ES-I3 (cell line): Measurements from ENCODE around the gene KRTAP20-1.

Experiments used
- H3K36me3 ChIP-seq: 2 replicates; pipeline ENCODE4 v1.6.1; 2013; ENCODE audit warnings: mild to moderate bottlenecking, low read length, control low read depth, moderate library complexity; ENCODE audit not compliant: insufficient read depth
- H3K4me1 ChIP-seq: 2 replicates; pipeline ENCODE4 v1.6.1; 2013; ENCODE audit warnings: mild to moderate bottlenecking, control low read depth, low read length; ENCODE audit not compliant: insufficient read depth
- H3K9ac ChIP-seq: 2 replicates; pipeline ENCODE4 v1.6.1; 2013; ENCODE audit warnings: low read depth, mild to moderate bottlenecking, low read length, moderate library complexity
- H3K9me3 ChIP-seq: 2 replicates; pipeline ENCODE4 v1.6.1; 2013; ENCODE audit warnings: mild to moderate bottlenecking, low read length, moderate library complexity; ENCODE audit not compliant: control insufficient read depth, insufficient read depth

Gene KRTAP20-1

DNA sequence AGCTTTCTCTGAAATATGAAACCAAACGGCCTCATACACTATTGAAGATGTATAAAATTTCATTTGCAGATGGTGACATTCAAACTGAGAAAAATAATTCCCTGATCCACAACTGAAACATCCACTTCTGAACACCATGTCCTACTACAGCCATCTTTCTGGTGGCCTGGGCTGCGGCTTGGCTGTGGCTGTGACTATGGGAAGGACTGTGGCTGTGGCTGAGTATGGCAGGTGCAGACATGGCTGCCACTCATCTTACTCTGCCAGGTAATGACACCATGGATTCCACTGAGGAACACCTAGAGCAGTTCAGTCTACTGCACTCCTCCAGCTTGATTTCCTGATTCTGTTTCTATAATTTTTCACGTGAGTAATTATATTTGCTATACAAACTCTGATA, 4.3 kb downstream of the KRTAP20-1 start, which contains the start of gene KRTAP20-4:
Gene KRTAP20-4 (plus strand): TSS at position 106 of the 400 bp plus-strand sequence.
- H3K4me1 ChIP-seq, result no peaks in the 10 kb centered on the region
- H3K9ac ChIP-seq, result no peak within 1 kb of the TSS
- no peaks in the 10 kb centered on the region for H3K36me3 ChIP-seq
- no peaks in the 10 kb centered on the region for H3K9me3 ChIP-seq

DNA sequence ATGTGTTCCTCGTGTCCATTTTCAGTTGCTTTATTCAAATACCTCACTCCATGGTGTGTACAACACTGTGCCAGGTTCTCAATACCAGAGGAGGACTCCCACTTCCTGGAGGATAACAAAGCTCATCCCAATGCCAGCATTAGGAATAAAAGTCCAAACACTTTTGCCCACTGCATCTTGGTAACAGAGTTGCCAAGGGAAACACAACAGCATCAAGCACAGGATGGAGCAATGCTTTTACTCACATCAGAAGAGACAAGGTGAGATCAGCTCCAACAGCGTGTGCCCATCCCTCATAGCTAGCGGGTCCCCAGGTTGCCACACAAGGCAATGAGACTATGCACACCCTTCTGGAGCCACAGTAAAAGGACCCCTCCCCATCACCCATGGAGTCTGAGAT, 7.1 kb downstream of the KRTAP20-1 start:
- no peaks in the 10 kb centered on the region for H3K9me3 ChIP-seq

DNA sequence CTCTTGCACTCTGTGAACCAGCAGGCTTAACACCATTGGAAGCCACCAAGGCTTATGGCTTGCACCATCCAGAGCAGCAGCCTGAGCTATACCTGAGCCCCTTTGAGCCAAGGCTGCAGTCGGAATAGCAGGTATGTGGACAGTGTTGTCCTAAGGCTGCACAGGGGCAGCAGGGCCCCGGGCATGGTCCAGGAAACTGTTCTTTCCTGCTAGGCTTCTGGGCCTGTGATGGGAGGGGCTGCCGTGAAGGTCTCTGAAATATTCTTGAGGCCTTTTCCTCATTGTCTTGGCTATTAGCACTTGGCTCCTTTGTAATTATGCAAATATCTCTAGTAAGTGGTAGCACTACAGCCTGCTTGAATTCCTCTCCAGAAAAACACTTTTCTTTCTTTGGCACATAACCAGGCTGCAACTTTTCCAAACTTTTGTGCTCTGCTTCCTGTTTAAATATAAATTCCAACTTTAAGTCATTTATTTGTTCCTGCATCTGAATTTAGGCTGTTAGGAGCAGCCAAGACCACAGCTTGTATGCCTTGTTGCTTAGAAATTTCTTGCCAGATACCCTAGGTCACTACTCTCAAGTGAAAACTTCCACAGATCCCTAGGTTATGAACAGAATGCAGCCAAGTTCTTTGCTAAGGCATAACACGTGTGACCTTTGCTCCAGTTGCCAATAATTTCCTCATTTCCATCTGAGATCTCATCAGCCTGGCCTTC, 9.4 kb downstream of the KRTAP20-1 start:
- Histone ChIP-seq H3K36me3 (no peaks in the 10 kb centered on the region), H3K9ac (no peak overlapping the region), H3K4me1 (no peaks in the 10 kb centered on the region)

More for the DNA sequence above, 7.1 kb downstream of the KRTAP20-1 start:
- H3K4me1 ChIP-seq, result no peaks in the 10 kb centered on the region
- no peak overlapping the region for H3K9ac ChIP-seq
- H3K36me3 ChIP-seq, result no peaks in the 10 kb centered on the region

DNA sequence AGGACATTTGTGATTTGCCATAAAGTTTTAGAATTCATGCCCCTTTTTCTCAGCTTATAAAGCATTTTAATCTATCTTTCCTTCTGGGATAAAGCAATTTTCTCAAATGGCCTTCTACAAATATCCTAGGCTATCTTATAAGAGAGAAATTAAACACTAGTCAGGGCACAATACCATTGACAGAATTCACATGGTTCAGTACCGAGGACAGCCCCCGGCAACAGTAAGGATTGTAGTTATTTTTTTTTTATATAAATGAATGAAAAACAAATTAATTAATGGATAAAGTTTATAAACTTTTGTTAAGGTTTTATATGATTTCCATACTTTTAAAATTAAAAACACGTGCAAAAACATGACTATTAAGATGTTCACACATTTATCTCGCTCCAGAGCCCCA, 11.9 kb downstream of the KRTAP20-1 start:
- Histone ChIP-seq H3K9ac (no peak overlapping the region), H3K36me3 (no peaks in the 10 kb centered on the region), H3K4me1 (no peaks in the 10 kb centered on the region), H3K9me3 (no peaks in the 10 kb centered on the region)

More for the DNA sequence above, 9.4 kb downstream of the KRTAP20-1 start:
- H3K9me3 ChIP-seq, result no peaks in the 10 kb centered on the region

DNA sequence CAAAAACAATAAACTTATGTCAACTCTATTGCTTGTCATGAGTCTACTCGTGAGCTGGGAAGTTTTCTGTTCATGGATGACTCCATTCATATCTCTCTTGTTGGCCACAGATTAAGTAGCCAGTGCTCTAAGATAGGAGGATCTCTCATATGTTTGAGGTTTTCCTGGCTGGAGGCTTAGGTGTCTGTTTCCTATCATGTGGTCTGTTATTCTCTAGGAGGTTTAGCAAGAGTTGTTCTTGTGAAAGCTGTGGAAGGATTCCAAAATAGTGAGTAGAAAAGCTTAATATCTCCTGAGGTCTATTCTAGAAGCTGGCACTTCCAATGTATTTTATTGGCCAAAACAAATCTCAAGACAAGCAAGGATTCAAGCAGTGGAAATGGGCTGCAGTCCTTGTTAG, 13.0 kb downstream of the KRTAP20-1 start:
- no peaks in the 10 kb centered on the region for H3K9me3 ChIP-seq
- H3K36me3 ChIP-seq, result no peaks in the 10 kb centered on the region

DNA sequence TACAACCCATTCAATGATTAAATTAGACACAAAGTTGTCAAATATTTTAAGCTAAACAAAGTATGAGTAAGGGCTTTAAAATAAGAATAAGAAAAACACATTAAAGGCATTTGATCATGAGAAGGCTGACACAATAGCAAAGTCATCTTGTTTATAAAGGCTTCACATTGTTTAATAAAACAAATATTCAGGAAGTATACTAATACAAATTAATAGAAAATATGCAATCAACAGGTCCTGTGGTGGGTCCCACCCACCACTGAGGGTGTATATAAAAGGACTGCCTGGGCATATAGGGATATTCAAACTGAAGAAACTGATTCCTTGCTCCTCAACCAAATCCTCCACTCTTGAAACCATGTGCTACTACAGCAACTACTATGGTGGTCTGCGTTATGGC, 18.7 kb downstream of the KRTAP20-1 start, which contains the start of gene KRTAP20-2:
Gene KRTAP20-2 (plus strand): TSS at position 301 of the 400 bp plus-strand sequence. CDS start 58 bp downstream, at position 359.
- H3K9ac ChIP-seq, result no peak within 1 kb of the TSS
- H3K9me3 ChIP-seq, result no peaks in the 10 kb centered on the region
- no peaks in the 10 kb centered on the region for H3K36me3 ChIP-seq
- no peaks in the 10 kb centered on the region for H3K4me1 ChIP-seq

More for the DNA sequence above, 13.0 kb downstream of the KRTAP20-1 start:
- no peak overlapping the region for H3K9ac ChIP-seq
- no peaks in the 10 kb centered on the region for H3K4me1 ChIP-seq

DNA sequence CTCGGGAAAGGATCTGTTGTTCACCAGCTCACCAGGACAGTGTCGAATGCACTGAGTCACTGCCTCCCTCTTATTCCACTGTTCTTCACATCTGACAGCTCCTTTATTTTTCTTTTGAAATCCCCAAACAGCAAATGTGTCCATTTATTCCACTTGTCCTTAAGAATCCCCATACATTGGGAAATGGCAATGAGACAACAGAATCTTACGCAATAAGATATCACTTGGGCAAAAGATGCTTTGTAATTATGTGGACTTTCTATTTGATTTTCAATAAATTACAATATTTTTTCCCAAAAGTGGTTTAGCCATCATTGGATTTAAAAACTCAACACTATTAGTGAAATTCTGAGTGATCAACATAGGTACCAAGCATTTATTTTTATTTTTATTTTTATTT, 22.5 kb downstream of the KRTAP20-1 start:
- no peaks in the 10 kb centered on the region for H3K4me1 ChIP-seq
- no peaks in the 10 kb centered on the region for H3K36me3 ChIP-seq
- no peak overlapping the region for H3K9ac ChIP-seq
- H3K9me3 ChIP-seq, result no peaks in the 10 kb centered on the region

DNA sequence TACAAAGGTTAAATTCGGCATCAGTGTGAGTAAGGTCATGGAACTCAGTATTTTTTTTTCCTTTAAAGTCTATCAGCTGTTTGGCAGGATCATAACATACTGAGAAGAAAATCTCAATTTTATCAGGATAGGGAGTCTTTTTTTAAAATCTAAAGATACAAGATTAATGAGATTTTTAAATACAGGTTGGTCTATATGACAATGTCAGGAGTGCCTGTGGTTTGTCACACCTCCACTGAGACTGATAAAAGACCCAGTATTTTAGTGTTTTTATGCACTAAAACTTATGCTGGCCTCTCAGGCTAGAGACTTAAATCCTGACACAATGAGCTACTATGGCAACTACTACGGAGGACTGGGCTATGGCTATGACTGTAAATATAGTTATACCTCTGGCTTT, 26.3 kb downstream of the KRTAP20-1 start, which contains the start of gene KRTAP20-3:
Gene KRTAP20-3 (plus strand): TSS at position 301 of the 400 bp plus-strand sequence.
- Histone ChIP-seq H3K36me3 (no peaks in the 10 kb centered on the region), H3K9me3 (no peaks in the 10 kb centered on the region), H3K4me1 (no peaks in the 10 kb centered on the region), H3K9ac (no peak within 1 kb of the TSS)

DNA sequence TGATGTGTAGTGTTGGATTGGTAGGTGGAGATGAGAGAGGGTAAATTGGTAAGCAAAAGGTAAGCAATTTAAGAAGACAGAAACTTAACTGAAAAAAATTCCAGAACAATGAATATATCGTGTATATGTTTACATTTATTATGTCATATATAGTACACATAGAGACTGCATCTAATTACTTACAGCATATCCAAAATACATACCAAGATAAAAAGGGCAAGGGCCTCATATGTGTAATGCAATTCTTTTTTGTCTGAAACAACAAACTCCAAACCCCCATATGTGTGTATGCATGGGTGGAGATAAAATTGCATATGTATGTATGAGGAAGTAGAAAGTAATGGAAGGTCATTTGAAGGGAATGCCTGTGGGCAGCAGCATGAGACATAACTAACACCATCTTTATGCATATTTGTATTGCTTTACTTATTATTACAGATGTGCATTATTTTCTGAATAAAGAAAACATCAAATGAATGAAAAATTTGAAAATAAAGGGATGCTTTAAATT, 30.7 kb downstream of the KRTAP20-1 start:
- Histone ChIP-seq H3K9me3 (no peaks in the 10 kb centered on the region), H3K36me3 (no peaks in the 10 kb centered on the region), H3K9ac (no peak overlapping the region), H3K4me1 (no peaks in the 10 kb centered on the region)

DNA sequence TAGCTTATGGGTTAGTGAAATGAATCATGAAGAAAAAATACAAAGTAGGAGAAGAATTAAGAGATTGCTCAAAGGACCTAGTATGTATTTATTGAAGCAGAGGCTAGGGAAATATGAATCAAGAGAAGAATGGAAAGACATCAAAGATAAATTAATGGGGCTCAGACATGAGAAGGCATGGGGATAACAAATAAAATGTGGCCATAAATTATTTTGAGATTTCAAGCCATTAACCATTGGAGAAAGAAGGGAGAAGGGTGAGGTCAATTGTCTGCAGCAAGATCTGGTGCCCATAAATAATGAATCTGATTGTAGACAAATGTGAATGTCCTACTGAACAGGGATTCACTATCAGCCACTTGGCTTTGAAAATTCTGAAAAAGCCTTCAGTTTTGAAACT, 36.7 kb downstream of the KRTAP20-1 start:
- Histone ChIP-seq H3K36me3 (no peaks in the 10 kb centered on the region), H3K4me1 (no peaks in the 10 kb centered on the region), H3K9ac (no peak overlapping the region), H3K9me3 (no peaks in the 10 kb centered on the region)
